HuH-7 (cell line): ENCODE measurements around the gene FOXO3.
"Not testable (repeated sequence)": the region's sequence is repeated elsewhere in the genome, so short reads cannot be mapped to it uniquely, and the experiment has no call there.

Experiments
- DNase-seq: peaks from one replicate; pipeline ENCODE4 v3.0.0; 2011; ENCODE audit warnings: low spot score

The FOXO3 gene

GRCh38 chr6:108661982-108662381 is 101.3 kb downstream of the FOXO3 start:
- DNase-seq = no peak

- DNase-seq = no peak
Measured at GRCh38 chr6:108662702-108663101, 102.0 kb downstream of the FOXO3 start.

DNA sequence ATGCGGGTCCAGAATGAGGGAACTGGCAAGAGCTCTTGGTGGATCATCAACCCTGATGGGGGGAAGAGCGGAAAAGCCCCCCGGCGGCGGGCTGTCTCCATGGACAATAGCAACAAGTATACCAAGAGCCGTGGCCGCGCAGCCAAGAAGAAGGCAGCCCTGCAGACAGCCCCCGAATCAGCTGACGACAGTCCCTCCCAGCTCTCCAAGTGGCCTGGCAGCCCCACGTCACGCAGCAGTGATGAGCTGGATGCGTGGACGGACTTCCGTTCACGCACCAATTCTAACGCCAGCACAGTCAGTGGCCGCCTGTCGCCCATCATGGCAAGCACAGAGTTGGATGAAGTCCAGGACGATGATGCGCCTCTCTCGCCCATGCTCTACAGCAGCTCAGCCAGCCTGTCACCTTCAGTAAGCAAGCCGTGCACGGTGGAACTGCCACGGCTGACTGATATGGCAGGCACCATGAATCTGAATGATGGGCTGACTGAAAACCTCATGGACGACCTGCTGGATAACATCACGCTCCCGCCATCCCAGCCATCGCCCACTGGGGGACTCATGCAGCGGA is 102.9 kb downstream of the FOXO3 start:
- DNase-seq = not testable (repeated sequence)

GRCh38 chr6:108665495-108666196 is 104.9 kb downstream of the FOXO3 start:
- no peak for DNase-seq

DNA sequence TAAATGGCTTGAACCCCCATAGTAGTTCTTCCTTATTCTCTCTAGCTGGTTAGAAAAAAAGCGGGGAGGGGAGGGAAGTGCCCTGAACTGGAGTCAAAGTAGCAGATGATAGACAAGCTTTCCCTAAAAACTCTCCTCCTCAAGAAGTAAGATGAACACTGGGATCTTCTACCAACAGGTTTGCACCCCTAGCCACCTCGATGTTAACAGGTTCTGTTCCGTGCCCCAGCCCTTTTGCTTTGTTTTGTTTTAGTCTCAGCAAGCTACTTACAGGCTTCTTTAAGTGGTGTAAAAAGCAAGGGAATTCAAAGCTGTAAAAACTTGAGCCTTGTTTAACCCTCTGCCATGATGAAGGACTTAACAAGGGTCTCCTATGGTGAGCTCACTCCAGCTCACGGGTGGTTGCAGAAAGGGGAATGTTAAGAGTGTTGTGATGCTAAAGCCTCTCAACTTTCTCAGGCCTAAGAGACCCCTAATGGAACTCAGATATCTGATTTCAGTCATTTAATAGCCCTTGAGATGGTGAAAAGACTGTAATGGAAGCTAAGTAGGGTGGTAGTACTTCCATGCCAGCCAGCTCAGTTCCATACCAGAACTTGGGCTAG is 106.0 kb downstream of the FOXO3 start:
- DNase-seq = no peak

DNA sequence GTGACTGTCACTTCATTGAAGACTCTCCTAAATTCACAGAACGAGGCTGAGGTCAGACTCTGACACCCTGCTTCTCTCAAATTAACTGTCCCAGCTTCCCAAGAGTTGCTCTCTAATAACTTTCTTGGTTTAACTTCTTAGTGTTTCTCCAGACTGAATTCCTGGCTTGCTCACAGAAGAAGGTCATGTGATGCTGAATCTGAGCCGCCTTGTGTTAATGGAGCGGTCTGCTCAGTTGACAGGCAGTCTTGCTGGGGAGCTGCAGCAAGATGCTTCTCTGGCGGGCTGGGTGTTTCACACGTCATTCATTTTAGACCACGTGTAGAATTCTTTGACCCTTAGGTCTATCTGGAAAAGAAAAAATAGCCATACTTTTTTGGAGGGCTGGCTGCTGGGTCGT is 107.3 kb downstream of the FOXO3 start:
- no peak for DNase-seq

GRCh38 chr6:108669673-108670072 is 109.0 kb downstream of the FOXO3 start:
- no peak for DNase-seq

DNA sequence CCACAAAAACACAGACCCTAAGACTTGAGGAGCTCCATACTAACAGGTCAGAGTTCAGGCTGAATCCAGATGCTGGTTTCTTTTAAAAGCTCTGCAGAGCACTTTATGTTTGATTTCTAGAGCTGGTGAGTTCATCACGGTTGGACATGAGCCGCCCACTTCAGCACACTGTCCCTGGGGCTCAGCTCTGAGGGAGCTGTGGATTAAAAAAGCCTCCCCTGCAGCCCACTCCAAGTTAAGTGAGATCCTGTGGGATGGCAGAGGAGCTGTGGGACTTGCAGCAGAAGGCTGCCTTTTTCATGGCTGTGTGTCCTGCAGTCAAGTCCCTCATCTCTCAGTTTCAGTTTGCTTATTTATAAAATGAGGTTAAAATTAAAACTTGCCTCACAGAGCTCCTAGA is 110.5 kb downstream of the FOXO3 start:
- DNase-seq = no peak

DNA sequence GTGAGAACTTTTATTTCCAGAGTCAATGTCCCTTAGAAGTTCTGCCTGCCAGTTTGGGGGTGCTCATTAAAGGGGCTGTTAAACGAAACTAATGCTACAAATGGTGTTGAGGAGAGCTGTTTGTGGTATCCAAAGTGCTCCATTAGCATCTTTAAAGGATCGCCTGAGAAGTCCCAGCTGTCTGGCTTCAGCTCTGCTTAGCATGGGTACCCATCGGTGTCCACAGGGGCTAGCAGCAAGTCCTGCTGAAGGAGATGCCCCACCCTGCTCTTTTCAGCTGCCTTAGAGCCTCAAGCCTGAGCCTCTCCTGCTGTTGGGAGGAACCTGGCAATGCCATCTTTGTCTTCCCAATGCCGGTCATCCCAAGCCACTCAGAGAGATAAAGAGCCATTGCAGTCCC is 111.1 kb downstream of the FOXO3 start:
- DNase-seq = no peak

GRCh38 chr6:108672641-108673040 is 111.9 kb downstream of the FOXO3 start:
- no peak for DNase-seq

DNA sequence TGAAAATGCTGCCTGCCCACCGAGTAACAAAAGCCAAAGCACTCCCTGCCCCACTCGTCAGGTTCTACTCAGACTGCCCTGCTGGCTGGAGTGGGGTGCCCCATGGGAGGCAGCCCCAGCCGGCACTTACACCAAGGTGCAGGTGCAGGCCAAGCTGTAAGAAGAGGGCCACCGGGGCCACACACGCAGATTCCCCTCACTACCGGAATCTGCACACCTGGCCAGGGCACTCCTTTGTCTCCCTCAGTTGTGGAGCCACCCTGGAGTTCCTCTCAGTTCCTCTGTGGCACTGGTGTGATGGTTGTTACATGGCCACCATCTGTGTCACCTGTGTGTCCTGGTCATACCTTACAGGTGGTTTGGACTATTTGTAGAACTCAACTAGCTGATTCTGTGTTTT is 112.4 kb downstream of the FOXO3 start:
- no peak for DNase-seq

DNA sequence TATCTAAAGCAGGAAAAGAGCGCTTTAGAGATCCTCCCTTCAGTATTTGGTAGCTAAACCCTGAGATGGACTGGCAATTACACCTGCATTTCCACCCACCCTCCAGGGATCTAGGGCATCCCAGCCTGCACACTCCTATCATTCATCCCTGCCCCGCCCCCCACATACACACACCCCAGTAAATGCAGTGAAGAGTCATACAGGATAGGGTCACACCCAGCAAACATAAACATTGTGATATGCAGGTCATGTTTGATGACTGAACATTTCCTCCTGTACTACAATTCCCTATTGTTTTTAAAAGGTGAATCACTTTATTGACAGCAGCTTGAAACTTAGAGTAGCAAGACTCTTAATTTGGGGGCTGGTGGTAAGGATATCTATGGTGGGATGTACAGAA is 112.9 kb downstream of the FOXO3 start:
- no peak for DNase-seq

GRCh38 chr6:108675226-108676200 is 114.8 kb downstream of the FOXO3 start:
- DNase-seq = no peak

GRCh38 chr6:108676555-108676954 is 115.8 kb downstream of the FOXO3 start:
- no peak for DNase-seq

DNA sequence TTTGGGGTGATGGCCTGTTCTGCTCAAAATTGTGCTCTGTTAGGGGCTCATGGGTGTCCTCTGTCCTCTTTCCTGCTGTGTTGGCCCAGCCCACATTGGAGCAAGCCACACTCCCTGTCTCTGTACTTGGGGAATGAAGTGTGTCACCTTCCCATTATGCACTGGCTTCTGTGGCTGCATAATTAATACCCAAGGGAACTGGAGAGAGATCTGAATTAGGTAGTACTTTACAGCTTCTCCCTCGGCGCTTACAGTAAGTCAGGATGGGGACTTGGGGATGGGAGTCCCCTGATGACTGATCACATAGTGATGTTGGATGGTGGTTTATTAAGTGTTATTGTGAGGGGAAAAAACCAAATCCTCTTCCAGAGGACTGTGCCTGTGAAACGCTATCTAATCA is 116.6 kb downstream of the FOXO3 start:
- DNase-seq = no peak

- DNase-seq = peak; percentile 36
Measured at GRCh38 chr6:108677894-108678293, 117.2 kb downstream of the FOXO3 start.

- not testable (repeated sequence) for DNase-seq
Measured at GRCh38 chr6:108680314-108680713, 119.6 kb downstream of the FOXO3 start.

GRCh38 chr6:108681721-108682120 is 121.0 kb downstream of the FOXO3 start:
- DNase-seq = not testable (repeated sequence)

GRCh38 chr6:108682383-108683119 is 121.8 kb downstream of the FOXO3 start:
- not testable (repeated sequence) for DNase-seq

GRCh38 chr6:108683976-108684375 is 123.3 kb downstream of the FOXO3 start:
- DNase-seq = not testable (repeated sequence)

- DNase-seq = peak; percentile 60
Measured at GRCh38 chr6:108684771-108685329, 124.1 kb downstream of the FOXO3 start.
